Activated CD8-positive, alpha-beta T cell treated with anti-CD3 and anti-CD28 coated beads for 36 hours (primary cell): ENCODE measurements around the gene RFC4. TPM values are rescaled to one million over a fixed set of nuclear protein-coding genes. Genes with fewer than 3 reads are reported as not detected.
A peak's percentile ranks its signal among the peaks of the same experiment; 100 is the strongest.

ENCODE experiments used
- ATAC-seq: fragments of 200-7000 bp; cut with Tn5 transposase; one replicate; pipeline ENCODE4 v1.10.0; 2021; ENCODE audit warnings: mild to moderate bottlenecking, moderate library complexity
- CTCF ChIA-PET: fragments of 350-600 bp; sonication (Branson Sonifier 250); formaldehyde crosslinking; loops from one replicate; lab custom pipeline; 2021; ENCODE audit warnings: antibody characterized with exemption; lab: Charles Lee
- POLR2A ChIA-PET: fragments of 350-600 bp; sonication (Branson Sonifier 250); formaldehyde crosslinking; loops from one replicate; lab custom pipeline; 2021; ENCODE audit warnings: antibody characterized with exemption; lab: Charles Lee
- DNase-seq: peaks from one replicate; pipeline ENCODE4 v3.0.0-alpha.2; 2020
- H3K27ac Mint-ChIP-seq: one replicate; pipeline ENCODE4 v1.8.0; 2021; ENCODE audit warnings: mild to moderate bottlenecking, mixed read lengths
- H3K27me3 Mint-ChIP-seq: one replicate; pipeline ENCODE4 v1.8.0; 2021; ENCODE audit warnings: mixed read lengths
- H3K36me3 Mint-ChIP-seq: one replicate; pipeline ENCODE4 v1.8.0; 2021; ENCODE audit warnings: low read depth, mixed read lengths
- H3K4me1 Mint-ChIP-seq: one replicate; pipeline ENCODE4 v1.8.0; 2021; ENCODE audit warnings: low read depth, mixed read lengths
- H3K4me3 Mint-ChIP-seq: one replicate; pipeline ENCODE4 v1.8.0; 2021; ENCODE audit warnings: mild to moderate bottlenecking, moderate library complexity, mixed read lengths
- H3K9me3 Mint-ChIP-seq: one replicate; pipeline ENCODE4 v1.8.0; 2021; ENCODE audit warnings: mixed read lengths
- CTCF ChIP-seq: fragments of 200-600 bp; IDR thresholded peaks from one replicate; pipeline ENCODE4 v1.8.0; 2022; ENCODE audit warnings: antibody characterized with exemption, mild to moderate bottlenecking
- intact Hi-C: fragments of 100-400 bp; cut with micrococcal nuclease; formaldehyde crosslinking; loops from one replicate; pipeline ENCODE4 v1.10.0; 2022
- total RNA-seq, 2 experiments: library from RNA; stranded (reverse); gene quantifications; one replicate each; pipeline ENCODE4 v1.2.3, GENCODE V29; 2021

RFC4 gene
- total RNA-seq, 2 experiments from 2014 or later = 110 to 125 TPM

- ChIA-PET CTCF (interaction anchor here (0.9 to 9.0 kb wide), 7 partner anchors 17 to 337 kb away, joined by 3 to 129 read pairs (median 4); partner anchors contain the start of genes AHSG and RPL39L), POLR2A (interaction anchor here (1.7 to 7.8 kb wide), 4 partner anchors 23 to 199 kb away, joined by 6 to 81 read pairs (median 8); partner anchors contain the start of gene EIF4A2)
- H3K27me3 Mint-ChIP-seq = peaks cover 40% of the 10 kb centered on the region
- H3K36me3 Mint-ChIP-seq = peaks cover 14% of the 10 kb centered on the region
- H3K4me1 Mint-ChIP-seq = peaks cover 28% of the 10 kb centered on the region
- intact Hi-C loops = no loop called here
- no peak overlapping the region for H3K27ac Mint-ChIP-seq
- DNase-seq = no peak
- H3K4me3 Mint-ChIP-seq = no peak overlapping the region
- no peak for ATAC-seq
- H3K9me3 Mint-ChIP-seq = no peaks in the 10 kb centered on the region
- TF ChIP-seq CTCF = no peak
Measured at GRCh38 chr3:186828340-186828739, 22.1 kb upstream of the RFC4 start.

DNA sequence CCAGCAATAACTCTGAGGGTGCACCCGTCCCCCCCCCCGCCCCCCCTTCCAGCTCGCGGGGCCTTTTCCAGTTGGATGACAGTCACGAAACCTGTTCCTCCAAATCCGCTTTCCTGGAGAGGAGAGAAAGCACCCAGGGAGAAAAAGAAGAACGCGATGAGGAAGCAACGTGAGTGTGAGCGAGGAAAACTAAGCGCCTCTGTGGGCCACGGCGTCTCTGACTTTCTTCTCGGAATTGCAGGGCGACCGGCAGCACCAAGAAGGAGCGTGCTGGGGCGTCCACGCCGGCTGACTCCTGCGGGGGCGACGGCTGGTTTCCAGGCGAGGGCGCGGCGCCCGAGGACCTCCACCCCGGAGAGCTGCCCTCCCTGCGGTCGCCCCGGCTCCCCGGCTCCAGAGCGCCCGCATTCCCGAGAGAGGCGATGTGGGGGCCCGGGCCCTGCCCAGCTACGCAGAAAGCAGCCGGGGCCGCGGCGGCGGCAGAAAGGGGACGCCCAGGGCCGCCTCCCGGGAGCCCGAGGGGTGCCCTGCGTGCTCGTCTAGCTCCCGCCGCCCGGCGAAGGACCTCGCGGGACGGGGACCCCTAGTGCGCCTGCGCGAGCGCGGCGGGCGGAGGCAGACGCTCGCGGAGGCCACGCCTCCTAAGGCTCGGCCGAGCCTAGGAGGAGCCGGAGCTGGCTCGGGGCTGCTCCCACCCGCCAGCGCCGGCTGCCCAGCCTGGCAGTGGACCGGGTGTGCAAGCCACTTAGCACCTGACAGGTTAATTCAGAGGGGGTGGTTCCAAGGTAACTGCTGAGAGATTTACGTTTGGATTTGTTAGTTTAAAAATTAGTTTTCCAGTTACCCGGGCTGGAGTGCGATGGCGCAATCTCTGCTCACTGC is 20.9 kb upstream of the RFC4 start:
- H3K4me1 Mint-ChIP-seq = peaks cover 28% of the 10 kb centered on the region
- ATAC-seq (peak; percentile 86), DNase-seq (peak; percentile 83)
- intact Hi-C loops = no loop called here
- peaks cover 36% of the 10 kb centered on the region for H3K27me3 Mint-ChIP-seq
- ChIA-PET POLR2A (interaction anchor here (0.6 to 7.8 kb wide), 16 partner anchors 9 to 1787 kb away, joined by 3 to 81 read pairs (median 4); partner anchors contain the start of gene EIF4A2), CTCF (interaction anchor here (0.9 to 9.0 kb wide), 13 partner anchors 8 to 338 kb away, joined by 3 to 129 read pairs (median 3); partner anchors contain the start of genes AHSG and RPL39L)
- H3K27ac Mint-ChIP-seq = peak overlapping the region; percentile 71
- TF ChIP-seq CTCF = no peak
- H3K36me3 Mint-ChIP-seq = peaks cover 14% of the 10 kb centered on the region
- no peaks in the 10 kb centered on the region for H3K9me3 Mint-ChIP-seq
- H3K4me3 Mint-ChIP-seq = peak overlapping the region; percentile 81

GRCh38 chr3:186826410-186826975 is 20.2 kb upstream of the RFC4 start:
- ATAC-seq (peak; percentile 19), DNase-seq (peak; percentile 51)
- H3K36me3 Mint-ChIP-seq = peaks cover 14% of the 10 kb centered on the region
- no peaks in the 10 kb centered on the region for H3K9me3 Mint-ChIP-seq
- no peak for TF ChIP-seq CTCF
- H3K27me3 Mint-ChIP-seq = peaks cover 31% of the 10 kb centered on the region
- CTCF ChIA-PET = interaction anchor here (1.2 to 9.0 kb wide), 6 partner anchors 19 to 338 kb away, joined by 3 to 129 read pairs (median 4); partner anchors contain the start of gene AHSG
- POLR2A ChIA-PET = interaction anchor here (0.6 to 7.8 kb wide), 14 partner anchors 8 to 312 kb away, joined by 3 to 81 read pairs (median 6); partner anchors contain the start of gene EIF4A2
- peaks cover 30% of the 10 kb centered on the region for H3K4me1 Mint-ChIP-seq
- peak overlapping the region; percentile 71 for H3K27ac Mint-ChIP-seq
- intact Hi-C loops = no loop called here
- H3K4me3 Mint-ChIP-seq = peak overlapping the region; percentile 81

DNA sequence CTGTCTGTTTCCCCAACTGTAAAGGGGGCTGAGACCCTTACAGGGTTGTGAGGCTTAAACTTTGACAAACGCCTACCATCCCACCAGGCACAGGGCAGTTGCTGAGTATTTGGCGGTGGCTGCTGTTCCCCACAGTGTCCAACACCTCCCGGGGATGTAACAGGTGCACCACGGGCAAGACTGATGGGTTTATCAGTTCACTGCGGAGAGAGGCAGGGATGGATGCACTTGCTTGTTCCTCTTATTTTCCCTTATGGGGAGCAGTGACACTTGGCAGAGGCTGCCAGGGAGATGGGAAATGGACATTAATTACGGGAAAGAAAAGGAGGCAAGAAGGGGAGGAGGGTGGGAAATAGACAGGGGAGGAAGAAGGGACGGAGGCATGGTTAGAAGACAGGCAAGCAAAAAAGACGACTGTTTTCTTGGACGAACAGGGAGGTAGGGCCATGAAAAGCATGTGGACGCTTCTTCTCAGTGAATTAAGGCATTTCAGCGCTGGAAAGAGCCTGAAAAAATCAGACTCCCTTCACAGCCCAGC is 19.7 kb upstream of the RFC4 start:
- peak; percentile 11 for ATAC-seq
- intact Hi-C loops = no loop called here
- H3K4me1 Mint-ChIP-seq = peaks cover 31% of the 10 kb centered on the region
- DNase-seq = no peak
- peak overlapping the region; percentile 71 for H3K27ac Mint-ChIP-seq
- no peaks in the 10 kb centered on the region for H3K9me3 Mint-ChIP-seq
- POLR2A ChIA-PET = interaction anchor here (0.6 to 7.8 kb wide), 10 partner anchors 16 to 292 kb away, joined by 3 to 81 read pairs (median 8); partner anchors contain the start of genes EIF4A2 and RFC4
- TF ChIP-seq CTCF = no peak
- CTCF ChIA-PET = interaction anchor here (0.9 to 9.0 kb wide), 5 partner anchors 12 to 339 kb away, joined by 3 to 129 read pairs (median 3); partner anchors contain the start of gene AHSG
- H3K27me3 Mint-ChIP-seq = peaks cover 26% of the 10 kb centered on the region
- peak overlapping the region; percentile 81 for H3K4me3 Mint-ChIP-seq
- peaks cover 14% of the 10 kb centered on the region for H3K36me3 Mint-ChIP-seq
